CD4-positive, alpha-beta T cell (primary cell): ENCODE results near the gene TMEM26. TPM values are rescaled to one million over a fixed set of nuclear protein-coding genes. Genes with fewer than 3 reads are reported as not detected.
"Not testable (repeated sequence)": the region's sequence is repeated elsewhere in the genome, so short reads cannot be mapped to it uniquely, and the experiment has no call there.

Source experiments
- ATAC-seq: fragments of 200-7000 bp; cut with Tn5 transposase; one replicate; pipeline ENCODE4 v1.10.0; 2022; ENCODE audit warnings: mild to moderate bottlenecking; ENCODE audit not compliant: poor library complexity
- CTCF ChIA-PET: fragments of 350-600 bp; sonication (Branson Sonifier 250); formaldehyde crosslinking; loops from one replicate; lab custom pipeline; 2021; ENCODE audit warnings: antibody characterized with exemption, inconsistent platforms; lab: Charles Lee
- POLR2A ChIA-PET: fragments of 350-600 bp; sonication (Branson Sonifier 250); formaldehyde crosslinking; loops from one replicate; lab custom pipeline; 2021; ENCODE audit warnings: antibody characterized with exemption, inconsistent platforms; lab: Charles Lee
- DNase-seq, 14 experiments: peaks; one replicate each; pipeline ENCODE4 v3.0.0-alpha.2; 2013 to 2020; ENCODE audit warnings: mixed read lengths in 2 of 14
- H3K27ac ChIP-seq, 2 donors: one replicate each; pipeline versions ENCODE4 v1.5.1 to v1.7.0; 2013; ENCODE audit warnings: low read length in 2 of 2, low read depth in 1 of 2, mild to moderate bottlenecking in 1 of 2
- H3K27me3 ChIP-seq, 2 experiments: 1 replicate in 1 of 2; 2 replicates in 1 of 2; pipeline versions ENCODE4 v1.6.1 to v1.7.0; 2013; ENCODE audit warnings: low read length in 2 of 2, control low read depth in 1 of 2, mild to moderate bottlenecking in 1 of 2, moderate library complexity in 1 of 2; ENCODE audit not compliant: insufficient read depth in 2 of 2, control insufficient read depth in 1 of 2
- H3K36me3 ChIP-seq: one replicate; pipeline ENCODE4 v1.6.1; 2013; ENCODE audit warnings: low read length, control low read depth; ENCODE audit not compliant: insufficient read depth
- H3K4me1 ChIP-seq: one replicate; pipeline ENCODE4 v1.6.1; 2013; ENCODE audit warnings: low read length, control low read depth; ENCODE audit not compliant: insufficient read depth
- H3K4me3 ChIP-seq: one replicate; pipeline ENCODE4 v1.5.1; 2013; ENCODE audit warnings: mild to moderate bottlenecking, low read length, moderate library complexity
- H3K9me3 ChIP-seq, 2 experiments: 1 replicate in 1 of 2; 2 replicates in 1 of 2; pipeline versions ENCODE4 v1.6.1 to v1.7.0; 2013; ENCODE audit warnings: low read length in 2 of 2, mild to moderate bottlenecking in 2 of 2, control low read depth in 1 of 2, moderate library complexity in 1 of 2; ENCODE audit not compliant: control insufficient read depth in 1 of 2, insufficient read depth in 1 of 2
- H3K27ac Mint-ChIP-seq: one replicate; pipeline ENCODE4 v1.8.0; 2020; ENCODE audit warnings: mixed read lengths
- H3K27me3 Mint-ChIP-seq: one replicate; pipeline ENCODE4 v1.8.0; 2021; ENCODE audit warnings: mixed read lengths
- H3K36me3 Mint-ChIP-seq: one replicate; pipeline ENCODE4 v1.8.0; 2021; ENCODE audit warnings: low read depth, mixed read lengths
- H3K4me1 Mint-ChIP-seq: one replicate; pipeline ENCODE4 v1.8.0; 2021; ENCODE audit warnings: low read depth, mixed read lengths
- H3K4me3 Mint-ChIP-seq: one replicate; pipeline ENCODE4 v1.8.0; 2020; ENCODE audit warnings: mild to moderate bottlenecking, mixed read lengths
- H3K9me3 Mint-ChIP-seq: one replicate; pipeline ENCODE4 v1.8.0; 2020; ENCODE audit warnings: mixed read lengths
- intact Hi-C, 2 experiments: fragments of 100-400 bp; cut with DNase I in 1 of 2; cut with micrococcal nuclease in 1 of 2; formaldehyde crosslinking; loops; one replicate each; pipeline versions ENCODE4 v1.15.1 to v1.9.0; 2023 to 2025; cut with DNase I, micrococcal nuclease
- total RNA-seq, 174 experiments: library from RNA in 2 of 174; stranded (reverse) in 2 of 174; gene quantifications; one replicate each; pipeline ENCODE4 v1.2.3 and lab custom pipeline; 2021 to 2026
- TF ChIP-seq, protein P1 (sequence below): fragments of 200-600 bp; IDR thresholded peaks from one replicate; pipeline ENCODE4 v1.8.0; 2022; ENCODE audit warnings: antibody characterized with exemption, mild to moderate bottlenecking

TMEM26 gene
- total RNA-seq, 2 experiments from 2014 or later: not detected

DNA sequence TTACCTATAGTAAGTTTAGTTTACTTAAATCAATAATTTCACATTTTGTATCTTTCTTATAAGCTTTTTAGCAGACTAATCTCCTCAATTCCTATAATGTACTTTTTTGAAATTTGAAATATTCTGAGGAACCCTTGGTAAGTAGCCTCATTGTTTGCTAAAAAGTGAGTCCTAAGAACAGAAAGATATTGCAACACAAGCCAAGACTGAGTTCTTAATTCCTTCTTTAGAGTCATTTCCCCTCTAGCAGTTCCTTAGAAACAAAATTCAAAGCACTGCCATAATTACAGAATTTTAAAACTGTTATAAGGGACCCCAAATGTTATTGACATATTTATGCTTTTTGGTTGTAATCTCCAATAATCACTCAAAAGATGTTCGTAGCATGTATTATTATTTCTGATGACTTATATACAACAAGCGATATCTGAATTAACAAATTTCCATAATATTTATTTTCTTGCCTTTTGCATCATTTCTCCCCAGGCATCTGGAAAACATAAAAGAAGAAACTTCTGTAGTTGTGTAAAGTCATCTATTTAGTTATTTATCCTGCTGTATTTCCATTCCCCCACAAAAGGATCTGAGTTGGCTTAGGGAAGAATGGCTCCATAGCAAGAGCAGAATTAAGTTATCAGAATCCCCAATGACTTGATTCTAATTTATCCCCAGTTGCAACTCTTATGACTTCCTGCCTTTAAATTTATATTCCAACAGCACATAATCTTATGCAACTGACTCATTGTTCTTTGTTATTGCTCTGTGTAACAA lies 67.8 kb downstream of the TMEM26 start:
- POLR2A ChIA-PET: no interaction called here
- H3K36me3 ChIP-seq: no peaks in the 10 kb centered on the region
- CTCF ChIA-PET: no interaction called here
- intact Hi-C loops: no loop called here
- TF ChIP-seq, protein P1, sequence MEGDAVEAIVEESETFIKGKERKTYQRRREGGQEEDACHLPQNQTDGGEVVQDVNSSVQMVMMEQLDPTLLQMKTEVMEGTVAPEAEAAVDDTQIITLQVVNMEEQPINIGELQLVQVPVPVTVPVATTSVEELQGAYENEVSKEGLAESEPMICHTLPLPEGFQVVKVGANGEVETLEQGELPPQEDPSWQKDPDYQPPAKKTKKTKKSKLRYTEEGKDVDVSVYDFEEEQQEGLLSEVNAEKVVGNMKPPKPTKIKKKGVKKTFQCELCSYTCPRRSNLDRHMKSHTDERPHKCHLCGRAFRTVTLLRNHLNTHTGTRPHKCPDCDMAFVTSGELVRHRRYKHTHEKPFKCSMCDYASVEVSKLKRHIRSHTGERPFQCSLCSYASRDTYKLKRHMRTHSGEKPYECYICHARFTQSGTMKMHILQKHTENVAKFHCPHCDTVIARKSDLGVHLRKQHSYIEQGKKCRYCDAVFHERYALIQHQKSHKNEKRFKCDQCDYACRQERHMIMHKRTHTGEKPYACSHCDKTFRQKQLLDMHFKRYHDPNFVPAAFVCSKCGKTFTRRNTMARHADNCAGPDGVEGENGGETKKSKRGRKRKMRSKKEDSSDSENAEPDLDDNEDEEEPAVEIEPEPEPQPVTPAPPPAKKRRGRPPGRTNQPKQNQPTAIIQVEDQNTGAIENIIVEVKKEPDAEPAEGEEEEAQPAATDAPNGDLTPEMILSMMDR: no peak
- no peak for DNase-seq
- H3K9me3 ChIP-seq: peaks cover 0 to 5% of the 10 kb centered on the region in 2 experiments
- H3K27me3 ChIP-seq: peaks cover 0 to 4% of the 10 kb centered on the region in 2 experiments
- H3K9me3 Mint-ChIP-seq: no peaks in the 10 kb centered on the region
- H3K4me1 Mint-ChIP-seq: no peaks in the 10 kb centered on the region
- H3K27ac ChIP-seq: no peak overlapping the region
- no peaks in the 10 kb centered on the region for H3K27me3 Mint-ChIP-seq
- H3K4me3 ChIP-seq: no peak overlapping the region
- no peak overlapping the region for H3K27ac Mint-ChIP-seq
- H3K4me3 Mint-ChIP-seq: no peak overlapping the region
- no peak for ATAC-seq
- H3K36me3 Mint-ChIP-seq: no peaks in the 10 kb centered on the region
- no peaks in the 10 kb centered on the region for H3K4me1 ChIP-seq

DNA sequence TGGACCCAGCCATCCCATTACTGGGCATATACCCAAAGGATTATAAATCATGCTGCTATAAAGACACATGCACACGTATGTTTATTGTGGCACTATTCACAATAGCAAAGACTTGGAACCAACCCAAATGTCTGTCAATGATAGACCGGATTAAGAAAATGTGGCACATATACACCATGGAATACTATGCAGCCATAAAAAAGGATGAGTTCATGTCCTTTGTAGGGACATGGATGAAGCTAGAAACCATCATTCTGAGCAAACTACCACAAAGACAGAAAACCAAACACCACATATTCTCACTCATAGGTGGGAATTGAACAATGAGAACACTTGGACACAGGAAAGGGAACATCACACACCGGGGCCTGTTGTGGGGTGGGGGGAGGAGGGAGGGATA lies 72.0 kb downstream of the TMEM26 start:
- DNase-seq, H3K27ac Mint-ChIP-seq, H3K4me3 Mint-ChIP-seq, H3K4me3 ChIP-seq, CTCF ChIA-PET, H3K27me3 Mint-ChIP-seq, H3K9me3 Mint-ChIP-seq, H3K4me1 Mint-ChIP-seq, H3K36me3 Mint-ChIP-seq, intact Hi-C loops, H3K4me1 ChIP-seq, H3K27me3 ChIP-seq, ATAC-seq, H3K27ac ChIP-seq, H3K36me3 ChIP-seq, POLR2A ChIA-PET: not testable (repeated sequence)
- peaks cover 0 to 17% of the 10 kb centered on the region in 2 experiments for H3K9me3 ChIP-seq

DNA sequence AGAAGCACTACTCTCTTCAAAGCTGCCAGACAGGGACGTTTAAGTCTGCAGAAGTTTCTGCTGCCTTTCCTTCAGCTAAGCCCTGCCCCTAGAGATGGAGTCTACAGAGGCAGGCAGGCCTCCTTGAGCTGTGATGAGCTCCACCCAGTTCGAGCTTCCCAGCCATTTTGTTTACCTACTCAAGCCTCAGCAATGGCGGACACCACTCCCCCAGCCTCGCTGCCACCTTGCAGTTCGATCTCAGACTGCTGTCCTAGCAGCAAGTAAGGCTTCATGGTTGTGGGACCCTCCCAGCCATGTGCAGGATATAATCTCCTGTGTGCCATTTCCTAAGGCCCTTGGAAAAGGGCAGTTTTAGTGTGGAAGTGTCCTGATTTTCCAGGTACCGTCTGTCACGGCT lies 74.3 kb downstream of the TMEM26 start:
- Histone ChIP-seq H3K9me3 (peaks cover 0 to 17% of the 10 kb centered on the region in 2 experiments), H3K4me3 (no peak overlapping the region), H3K27ac (no peak overlapping the region), H3K36me3 (no peaks in the 10 kb centered on the region), H3K4me1 (no peaks in the 10 kb centered on the region), H3K27me3 (peaks cover 0 to 5% of the 10 kb centered on the region in 2 experiments)
- no peaks in the 10 kb centered on the region for H3K27me3 Mint-ChIP-seq
- TF ChIP-seq, protein P1: no peak
- H3K9me3 Mint-ChIP-seq: peaks cover 2% of the 10 kb centered on the region
- POLR2A ChIA-PET: no interaction called here
- no peaks in the 10 kb centered on the region for H3K4me1 Mint-ChIP-seq
- no peak overlapping the region for H3K27ac Mint-ChIP-seq
- H3K4me3 Mint-ChIP-seq: no peak overlapping the region
- no peaks in the 10 kb centered on the region for H3K36me3 Mint-ChIP-seq
- ATAC-seq: no peak
- intact Hi-C loops: no loop called here
- DNase-seq: no peak
- CTCF ChIA-PET: no interaction called here
